Breast epithelium (tissue), 4 donors: ENCODE results near the gene EHD4. TPM values are rescaled to one million over a fixed set of nuclear protein-coding genes. Genes with fewer than 3 reads are reported as not detected.

Source experiments
- DNase-seq, 2 donors: peaks; one replicate each; pipeline ENCODE4 v3.0.0-alpha.2; 2019; ENCODE audit warnings: low spot score in 2 of 2
- H3K27ac ChIP-seq, 2 donors: fragments of 200-600 bp; sonication (generic) in 1 of 2; one replicate each; pipeline ENCODE4 v1.5.1; 2016 to 2019; ENCODE audit warnings: mild to moderate bottlenecking in 1 of 2
- H3K27me3 ChIP-seq, 2 donors: fragments of 200-600 bp; sonication (generic) in 1 of 2; one replicate each; pipeline versions ENCODE4 v1.5.1 to v1.6.0; 2017 to 2019; ENCODE audit warnings: control low read depth in 1 of 2, mild to moderate bottlenecking in 1 of 2
- H3K36me3 ChIP-seq: fragments of 200-600 bp; one replicate; pipeline ENCODE4 v1.5.1; 2019
- H3K4me1 ChIP-seq, 2 donors: fragments of 200-600 bp; sonication (generic); one replicate each; pipeline ENCODE4 v1.5.1; 2016 to 2019; ENCODE audit warnings: control low read depth in 1 of 2
- H3K4me3 ChIP-seq, 3 donors: fragments of 200-600 bp; sonication (generic); 1 replicate in 2 of 3; 2 replicates in 1 of 3; pipeline ENCODE4 v1.5.1; 2016 to 2019; ENCODE audit warnings: mild to moderate bottlenecking in 3 of 3, moderate library complexity in 2 of 3
- H3K9me3 ChIP-seq, 2 donors: fragments of 200-600 bp; sonication (generic) in 1 of 2; one replicate each; pipeline ENCODE4 v1.5.1; 2016 to 2019; ENCODE audit warnings: control low read depth in 1 of 2
- POLR2A ChIP-seq: fragments of 450-650 bp; IDR thresholded peaks from one replicate; pipeline ENCODE4 v1.6.1; 2016; ENCODE audit warnings: antibody characterized with exemption, mild to moderate bottlenecking, moderate library complexity
- POLR2AphosphoS5 ChIP-seq, 3 donors: sonication (generic); formaldehyde crosslinking; IDR thresholded peaks; one replicate each; pipeline ENCODE4 v1.6.1; 2017; ENCODE audit warnings: antibody characterized with exemption in 3 of 3
- intact Hi-C: fragments of 100-400 bp; cut with DNase I; formaldehyde crosslinking; loops from one replicate; pipeline ENCODE4 v1.15.1; 2023; ENCODE audit warnings: low total_unique reads
- total RNA-seq, 3 donors: library from RNA; depleted of rRNA; stranded (reverse); fragments of >200 nt; gene quantifications; one replicate each; pipeline ENCODE4 v1.1.0, GENCODE V29; 2016
- TF ChIP-seq, protein P1 (sequence below), 3 donors: fragments of 450-650 bp; IDR thresholded peaks; one replicate each; pipeline ENCODE4 v1.5.1; 2016 to 2017; ENCODE audit warnings: antibody characterized with exemption in 3 of 3, mild to moderate bottlenecking in 3 of 3, moderate library complexity in 3 of 3

Gene EHD4
- total RNA-seq, 3 donors from 2014 or later: 30.2 to 30.5 (median 30.4) TPM

GRCh38 chr15:41853831-41854230, 118.5 kb downstream of the EHD4 start:
- H3K27ac ChIP-seq: no peak overlapping the region
- H3K4me3 ChIP-seq: no peak overlapping the region
- peaks cover 0 to 8% of the 10 kb centered on the region in 2 donors for H3K4me1 ChIP-seq
- intact Hi-C loops: no loop called here
- TF ChIP-seq, protein P1, sequence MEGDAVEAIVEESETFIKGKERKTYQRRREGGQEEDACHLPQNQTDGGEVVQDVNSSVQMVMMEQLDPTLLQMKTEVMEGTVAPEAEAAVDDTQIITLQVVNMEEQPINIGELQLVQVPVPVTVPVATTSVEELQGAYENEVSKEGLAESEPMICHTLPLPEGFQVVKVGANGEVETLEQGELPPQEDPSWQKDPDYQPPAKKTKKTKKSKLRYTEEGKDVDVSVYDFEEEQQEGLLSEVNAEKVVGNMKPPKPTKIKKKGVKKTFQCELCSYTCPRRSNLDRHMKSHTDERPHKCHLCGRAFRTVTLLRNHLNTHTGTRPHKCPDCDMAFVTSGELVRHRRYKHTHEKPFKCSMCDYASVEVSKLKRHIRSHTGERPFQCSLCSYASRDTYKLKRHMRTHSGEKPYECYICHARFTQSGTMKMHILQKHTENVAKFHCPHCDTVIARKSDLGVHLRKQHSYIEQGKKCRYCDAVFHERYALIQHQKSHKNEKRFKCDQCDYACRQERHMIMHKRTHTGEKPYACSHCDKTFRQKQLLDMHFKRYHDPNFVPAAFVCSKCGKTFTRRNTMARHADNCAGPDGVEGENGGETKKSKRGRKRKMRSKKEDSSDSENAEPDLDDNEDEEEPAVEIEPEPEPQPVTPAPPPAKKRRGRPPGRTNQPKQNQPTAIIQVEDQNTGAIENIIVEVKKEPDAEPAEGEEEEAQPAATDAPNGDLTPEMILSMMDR (IDR thresholded peaks at IDR 0.05): no peak
- TF ChIP-seq POLR2A (no peak), POLR2AphosphoS5 (IDR thresholded peaks at IDR 0.05) (no peak)
- no peaks in the 10 kb centered on the region for H3K27me3 ChIP-seq
- H3K36me3 ChIP-seq: no peaks in the 10 kb centered on the region
- DNase-seq: no peak
- H3K9me3 ChIP-seq: no peaks in the 10 kb centered on the region

DNA sequence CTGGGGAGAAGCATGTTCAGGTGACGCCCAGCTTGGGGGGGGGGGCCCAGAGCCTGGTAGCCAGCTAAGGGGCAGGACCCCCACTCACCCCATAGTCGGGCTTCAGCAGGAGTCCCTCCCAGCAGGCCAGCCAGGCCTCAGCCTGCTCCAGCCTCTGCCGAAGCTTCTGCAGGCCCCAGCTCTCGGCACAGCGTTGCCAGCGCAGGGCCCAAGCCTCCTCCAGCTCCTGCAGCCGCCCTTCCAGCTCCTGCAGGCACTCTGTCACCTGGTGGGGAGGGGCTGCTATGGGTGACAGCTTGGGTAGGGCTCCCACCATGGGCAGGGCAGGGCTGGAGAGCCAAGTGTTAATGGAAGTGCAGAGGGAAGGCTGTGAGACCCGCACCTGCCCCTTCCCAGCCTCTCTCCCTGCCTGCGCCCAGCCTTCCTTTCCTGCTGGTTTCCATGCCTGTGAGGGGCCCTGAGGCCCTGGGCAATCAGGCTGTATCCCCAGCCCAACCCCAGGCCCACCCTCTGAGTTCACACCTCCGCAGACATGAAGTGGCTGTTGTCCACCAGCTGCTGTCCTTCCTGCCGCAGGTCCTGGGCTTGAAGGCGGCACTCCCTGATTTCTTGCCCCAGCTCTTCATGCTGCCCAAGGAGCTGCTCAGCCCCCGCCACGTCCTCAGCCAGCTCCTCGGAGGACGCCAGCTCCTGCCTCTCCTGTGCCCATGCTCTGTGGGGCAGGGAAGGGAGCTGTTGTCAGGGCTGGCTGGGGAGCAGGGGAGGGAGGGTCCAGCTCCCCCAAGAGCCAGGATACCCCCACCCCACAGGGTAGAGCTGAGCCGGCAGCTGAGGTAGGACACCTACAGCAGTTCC, 119.4 kb downstream of the EHD4 start:
- intact Hi-C loops: no loop called here
- Histone ChIP-seq H3K27ac (no peak overlapping the region), H3K4me3 (no peak overlapping the region), H3K27me3 (no peaks in the 10 kb centered on the region), H3K9me3 (no peaks in the 10 kb centered on the region), H3K36me3 (no peaks in the 10 kb centered on the region), H3K4me1 (peaks cover 0 to 8% of the 10 kb centered on the region in 2 donors)
- no peak for DNase-seq
- TF ChIP-seq, protein P1 (IDR thresholded peaks at IDR 0.05): no peak
- no peak for TF ChIP-seq POLR2AphosphoS5 (IDR thresholded peaks at IDR 0.05)
- no peak for TF ChIP-seq POLR2A

- intact Hi-C loops: no loop called here
These were observed 120.5 kb downstream of the EHD4 start for GRCh38 chr15:41851755-41852370.

DNA sequence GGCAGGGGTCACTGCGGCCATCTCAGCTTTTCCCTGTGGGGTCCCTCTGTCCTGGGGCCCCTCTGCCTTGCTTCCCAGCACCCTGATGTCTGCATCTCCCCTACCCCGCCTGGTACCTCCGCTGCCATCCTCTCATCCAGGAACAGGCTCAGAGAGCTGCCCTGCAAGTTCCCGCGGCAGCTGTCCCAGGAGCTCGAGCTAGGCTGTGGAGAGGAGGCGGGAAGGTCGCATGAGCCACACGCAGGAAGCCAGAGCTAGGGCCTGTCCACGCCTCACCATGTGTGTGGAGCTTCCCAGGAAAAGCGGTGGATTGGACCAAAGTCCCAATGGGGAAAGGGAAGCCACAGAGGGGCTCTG, 121.2 kb downstream of the EHD4 start:
- no peak overlapping the region for H3K27ac ChIP-seq
- no peak overlapping the region for H3K4me3 ChIP-seq
- intact Hi-C loops: no loop called here
- peaks cover 15% of the 10 kb centered on the region for H3K36me3 ChIP-seq
- no peaks in the 10 kb centered on the region for H3K9me3 ChIP-seq
- TF ChIP-seq POLR2AphosphoS5 (IDR thresholded peaks at IDR 0.05) (no peak), POLR2A (no peak)
- TF ChIP-seq, protein P1 (IDR thresholded peaks at IDR 0.05): no peak
- peaks cover 0 to 8% of the 10 kb centered on the region in 2 donors for H3K4me1 ChIP-seq
- H3K27me3 ChIP-seq: no peaks in the 10 kb centered on the region
- no peak for DNase-seq

More at GRCh38 chr15:41851755-41852370, 120.5 kb downstream of the EHD4 start:
- no peak overlapping the region for H3K27ac ChIP-seq
- DNase-seq: no peak
- H3K27me3 ChIP-seq: no peaks in the 10 kb centered on the region
- no peaks in the 10 kb centered on the region for H3K9me3 ChIP-seq
- peaks cover 0 to 8% of the 10 kb centered on the region in 2 donors for H3K4me1 ChIP-seq
- H3K36me3 ChIP-seq: peaks cover 9% of the 10 kb centered on the region
- no peak overlapping the region for H3K4me3 ChIP-seq
- TF ChIP-seq, protein P1 (IDR thresholded peaks at IDR 0.05): no peak
- no peak for TF ChIP-seq POLR2A
